ENCODE results near the gene LANCL1. TPM values are rescaled to one million over a fixed set of nuclear protein-coding genes. Genes with fewer than 3 reads are reported as not detected.

The LANCL1 gene
- total RNA-seq, 1 donor from 2014 or later = 19.5 TPM

- TF ChIP-seq CTCF (IDR thresholded peaks at IDR 0.05; ENCODE audit: insufficient read depth, low read length, severe bottlenecking) = no peak
- DNase-seq (ENCODE audit: low read depth) (no peak), FAIRE-seq (no peak)
- H3K4me3 ChIP-seq (ENCODE audit: low read depth, low read length) = no peak overlapping the region
- peaks cover 4% of the 10 kb centered on the region for H3K36me3 ChIP-seq (ENCODE audit: control insufficient read depth, insufficient read depth, low read length)
- no peaks in the 10 kb centered on the region for H3K27me3 ChIP-seq (ENCODE audit: control insufficient read depth, insufficient read depth, low read length)
Observed at GRCh38 chr2:210474776-210475175, 1.8 kb downstream of the LANCL1 start.

GRCh38 chr2:210461401-210461800 is 15.2 kb downstream of the LANCL1 start:
- FAIRE-seq = no peak
- H3K36me3 ChIP-seq (ENCODE audit: control insufficient read depth, insufficient read depth, low read length) = no peaks in the 10 kb centered on the region
- TF ChIP-seq CTCF (IDR thresholded peaks at IDR 0.05; ENCODE audit: insufficient read depth, low read length, severe bottlenecking) = no peak
- no peaks in the 10 kb centered on the region for H3K27me3 ChIP-seq (ENCODE audit: control insufficient read depth, insufficient read depth, low read length)
- no peak for DNase-seq (ENCODE audit: low read depth)
- no peak overlapping the region for H3K4me3 ChIP-seq (ENCODE audit: low read depth, low read length)

- no peaks in the 10 kb centered on the region for H3K36me3 ChIP-seq (ENCODE audit: control insufficient read depth, insufficient read depth, low read length)
- no peaks in the 10 kb centered on the region for H3K27me3 ChIP-seq (ENCODE audit: control insufficient read depth, insufficient read depth, low read length)
- H3K4me3 ChIP-seq (ENCODE audit: low read depth, low read length) = no peak overlapping the region
- DNase-seq (ENCODE audit: low read depth) (no peak), FAIRE-seq (no peak)
- no peak for TF ChIP-seq CTCF (IDR thresholded peaks at IDR 0.05; ENCODE audit: insufficient read depth, low read length, severe bottlenecking)
Observed at GRCh38 chr2:210460322-210461227, 16.0 kb downstream of the LANCL1 start.

GRCh38 chr2:210459880-210460279 is 16.7 kb downstream of the LANCL1 start:
- TF ChIP-seq CTCF (IDR thresholded peaks at IDR 0.05; ENCODE audit: insufficient read depth, low read length, severe bottlenecking) = no peak
- FAIRE-seq (no peak), DNase-seq (ENCODE audit: low read depth) (no peak)
- H3K27me3 ChIP-seq (ENCODE audit: control insufficient read depth, insufficient read depth, low read length) = no peaks in the 10 kb centered on the region
- no peaks in the 10 kb centered on the region for H3K36me3 ChIP-seq (ENCODE audit: control insufficient read depth, insufficient read depth, low read length)
- H3K4me3 ChIP-seq (ENCODE audit: low read depth, low read length) = no peak overlapping the region

- FAIRE-seq (no peak), DNase-seq (ENCODE audit: low read depth) (no peak)
- no peak for TF ChIP-seq CTCF (IDR thresholded peaks at IDR 0.05; ENCODE audit: insufficient read depth, low read length, severe bottlenecking)
- H3K4me3 ChIP-seq (ENCODE audit: low read depth, low read length) = no peak overlapping the region
- peaks cover 1% of the 10 kb centered on the region for H3K36me3 ChIP-seq (ENCODE audit: control insufficient read depth, insufficient read depth, low read length)
- H3K27me3 ChIP-seq (ENCODE audit: control insufficient read depth, insufficient read depth, low read length) = no peaks in the 10 kb centered on the region
Observed at GRCh38 chr2:210459407-210459806, 17.2 kb downstream of the LANCL1 start.
